Effector CD4-positive, alpha-beta T cell (primary cell): ENCODE data around the gene STOML2.
"Not testable (repeated sequence)": the region's sequence is repeated elsewhere in the genome, so short reads cannot be mapped to it uniquely, and the experiment has no call there.

Experiments used
- DNase-seq: peaks from one replicate; pipeline ENCODE4 v3.0.0-alpha.2; 2020
- total RNA-seq: gene quantifications from one replicate; lab custom pipeline; 2026; lab: John Stamatoyannopoulos, UW

Gene STOML2
- total RNA-seq = 30.0 reads per million, percentile 56 among the genes with 10 or more reads in this experiment

- DNase-seq = peak; percentile 88
Measured at GRCh38 chr9:35102769-35103659, at the start of gene STOML2. STOML2 (minus strand) TSS chr9:35103131; CDS start chr9:35103094, 37 bp downstream.

- not testable (repeated sequence) for DNase-seq
Measured at GRCh38 chr9:35147941-35148563, 45.1 kb upstream of the STOML2 start.

- DNase-seq = no peak
Measured at GRCh38 chr9:35142037-35142436, 39.1 kb upstream of the STOML2 start.

- DNase-seq = no peak
Measured at GRCh38 chr9:35140093-35140492, 37.2 kb upstream of the STOML2 start.

GRCh38 chr9:35136866-35137265 lies 33.9 kb upstream of the STOML2 start:
- no peak for DNase-seq

- no peak for DNase-seq
Measured at GRCh38 chr9:35135988-35136387, 33.1 kb upstream of the STOML2 start.

GRCh38 chr9:35134920-35135319 lies 32.0 kb upstream of the STOML2 start:
- no peak for DNase-seq

GRCh38 chr9:35116898-35117551 lies 14.1 kb upstream of the STOML2 start:
- peak; percentile 90 for DNase-seq

GRCh38 chr9:35116539-35116897 lies 13.6 kb upstream of the STOML2 start:
- DNase-seq = no peak

GRCh38 chr9:35115680-35116538 lies 13.0 kb upstream of the STOML2 start, which contains the start of gene ATOSB:
ATOSB (minus strand) TSS chr9:35115862; CDS start chr9:35108274, 7,588 bp downstream.
- peak; percentile 92 for DNase-seq

- DNase-seq = no peak
Measured at GRCh38 chr9:35114840-35115628, 12.1 kb upstream of the STOML2 start.

- peak; percentile 66 for DNase-seq
Measured at GRCh38 chr9:35114113-35114839, 11.3 kb upstream of the STOML2 start.

GRCh38 chr9:35112257-35113020 lies 9.5 kb upstream of the STOML2 start:
- no peak for DNase-seq

- DNase-seq = peak; percentile 94
Measured at GRCh38 chr9:35111001-35111933, 8.3 kb upstream of the STOML2 start.

- DNase-seq = no peak
Measured at GRCh38 chr9:35110327-35110761, 7.4 kb upstream of the STOML2 start.

GRCh38 chr9:35108946-35109575 lies 6.1 kb upstream of the STOML2 start:
- DNase-seq = no peak

- no peak for DNase-seq
Measured at GRCh38 chr9:35108461-35108860, 5.5 kb upstream of the STOML2 start.
